ENCODE measurements around the gene LSS. TPM values are rescaled to one million over a fixed set of nuclear protein-coding genes. Genes with fewer than 3 reads are reported as not detected.

Gene LSS
- polyA plus RNA-seq, 1 donor from 2014 or later = 101 TPM

- Histone ChIP-seq H3K27ac (ENCODE audit: low read length) (no peak overlapping the region), H3K4me2 (ENCODE audit: low read length) (no peak overlapping the region), H3K9me3 (ENCODE audit: low read length) (no peaks in the 10 kb centered on the region), H3K9ac (ENCODE audit: low read length) (no peak overlapping the region), H3K79me2 (replicated peaks; ENCODE audit: insufficient read depth, low read length) (no peaks in the 10 kb centered on the region), H3K4me3 (ENCODE audit: low read length) (no peak overlapping the region), H2AFZ (ENCODE audit: low read depth, low read length) (no peak overlapping the region), H3F3A (ENCODE audit: insufficient read depth, low read length, poor library complexity, severe bottlenecking) (no peaks in the 10 kb centered on the region), H3K27me3 (ENCODE audit: insufficient read depth, low read depth, low read length) (no peaks in the 10 kb centered on the region), H3K36me3 (ENCODE audit: insufficient read depth, low read length) (peaks cover 5% of the 10 kb centered on the region), H4K20me1 (ENCODE audit: insufficient read depth) (no peaks in the 10 kb centered on the region), H3K9me2 (ENCODE audit: insufficient read depth, low read length) (no peaks in the 10 kb centered on the region)
- no peak for TF ChIP-seq REST (IDR thresholded peaks at IDR 0.05; ENCODE audit: borderline replicate concordance)
- TF ChIP-seq MXI1 (conservative IDR thresholded peaks at IDR 0.05; ENCODE audit: poor library complexity, severe bottlenecking) = no peak
- TF ChIP-seq TAF1 (IDR thresholded peaks at IDR 0.05; ENCODE audit: low read depth) = no peak
- TF ChIP-seq RAD21 (conservative IDR thresholded peaks at IDR 0.05) = no peak
- no peak for TF ChIP-seq SMC3 (conservative IDR thresholded peaks at IDR 0.05; ENCODE audit: poor library complexity)
- no peak for TF ChIP-seq CTCF (IDR thresholded peaks at IDR 0.05; ENCODE audit: poor library complexity, severe bottlenecking)
- no peak for TF ChIP-seq EP300 (conservative IDR thresholded peaks at IDR 0.05; ENCODE audit: poor library complexity, severe bottlenecking)
- TF ChIP-seq POLR2AphosphoS5 (IDR thresholded peaks at IDR 0.05) = no peak
- TF ChIP-seq EZH2 (IDR thresholded peaks at IDR 0.05; ENCODE audit: borderline replicate concordance, insufficient read depth, low read length, poor library complexity, severe bottlenecking) = no peak
These were observed 19.8 kb upstream of the LSS start for GRCh38 chr21:46248422-46248782.

GRCh38 chr21:46247699-46248421 is 19.3 kb upstream of the LSS start:
- Histone ChIP-seq H3K27me3 (ENCODE audit: insufficient read depth, low read depth, low read length) (no peaks in the 10 kb centered on the region), H3K9me3 (ENCODE audit: low read length) (no peaks in the 10 kb centered on the region), H3K79me2 (replicated peaks; ENCODE audit: insufficient read depth, low read length) (no peaks in the 10 kb centered on the region), H3K36me3 (ENCODE audit: insufficient read depth, low read length) (peaks cover 11% of the 10 kb centered on the region), H2AFZ (ENCODE audit: low read depth, low read length) (no peak overlapping the region), H3K9me2 (ENCODE audit: insufficient read depth, low read length) (no peaks in the 10 kb centered on the region), H3F3A (ENCODE audit: insufficient read depth, low read length, poor library complexity, severe bottlenecking) (no peaks in the 10 kb centered on the region), H4K20me1 (ENCODE audit: insufficient read depth) (no peaks in the 10 kb centered on the region), H3K27ac (ENCODE audit: low read length) (no peak overlapping the region), H3K4me3 (ENCODE audit: low read length) (no peak overlapping the region), H3K4me2 (ENCODE audit: low read length) (no peak overlapping the region), H3K9ac (ENCODE audit: low read length) (no peak overlapping the region)
- TF ChIP-seq POLR2AphosphoS5 (IDR thresholded peaks at IDR 0.05) (no peak), EZH2 (IDR thresholded peaks at IDR 0.05; ENCODE audit: borderline replicate concordance, insufficient read depth, low read length, poor library complexity, severe bottlenecking) (no peak), TAF1 (IDR thresholded peaks at IDR 0.05; ENCODE audit: low read depth) (no peak), CTCF (IDR thresholded peaks at IDR 0.05; ENCODE audit: poor library complexity, severe bottlenecking) (no peak), REST (IDR thresholded peaks at IDR 0.05; ENCODE audit: borderline replicate concordance) (no peak), SMC3 (conservative IDR thresholded peaks at IDR 0.05; ENCODE audit: poor library complexity) (no peak), EP300 (conservative IDR thresholded peaks at IDR 0.05; ENCODE audit: poor library complexity, severe bottlenecking) (no peak), MXI1 (conservative IDR thresholded peaks at IDR 0.05; ENCODE audit: poor library complexity, severe bottlenecking) (no peak), RAD21 (conservative IDR thresholded peaks at IDR 0.05) (no peak)

All from neural cell (in vitro differentiated cells).